H7 (cell line): ENCODE data around the gene BOC. TPM values are rescaled to one million over a fixed set of nuclear protein-coding genes. Genes with fewer than 3 reads are reported as not detected.
A peak's percentile ranks its signal among the peaks of the same experiment; 100 is the strongest.

ENCODE experiments used
- DNase-seq: peaks from one replicate; pipeline ENCODE4 v3.0.0; 2012
- H3K27me3 ChIP-seq: 2 replicates; pipeline ENCODE4 v1.6.0; 2011; ENCODE audit warnings: mild to moderate bottlenecking, low read length; ENCODE audit not compliant: control insufficient read depth, insufficient read depth
- H3K36me3 ChIP-seq: replicated peaks from 2 replicates; pipeline ENCODE4 v1.5.1; 2011; ENCODE audit warnings: low read length; ENCODE audit not compliant: control insufficient read depth, insufficient read depth
- H3K4me3 ChIP-seq: 2 replicates; pipeline ENCODE4 v1.5.1; 2011; ENCODE audit warnings: low read depth, mild to moderate bottlenecking, control low read depth, low read length, moderate library complexity; ENCODE audit not compliant: insufficient read depth
- total RNA-seq: library from RNA; depleted of rRNA; stranded (reverse); fragments of >200 nt; shearing (Covaris generic); gene quantifications from 2 replicates; pipeline ENCODE4 v1.2.3, GENCODE V29; 2014

BOC gene
- total RNA-seq, 1 experiment from 2014 or later, result 3.0 TPM

DNA sequence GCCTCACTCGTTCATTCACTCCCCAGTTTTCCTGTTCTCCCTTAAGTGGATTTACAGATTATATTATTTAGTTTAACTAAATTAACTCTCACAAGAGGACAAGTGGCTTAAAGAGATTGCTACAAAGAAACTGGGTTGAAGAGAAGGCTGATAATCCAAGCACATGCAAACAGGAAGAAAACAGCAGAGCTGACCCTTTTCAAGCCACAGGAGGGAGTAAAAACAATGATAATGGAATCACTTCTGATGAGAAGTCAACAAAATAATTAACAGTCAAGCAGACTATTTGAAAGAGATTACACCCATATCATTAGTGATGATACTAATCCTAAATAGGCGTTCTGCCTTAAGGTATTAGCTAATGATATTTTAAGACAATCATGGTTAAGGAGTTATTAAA, 31.7 kb downstream of the BOC start:
- no peaks in the 10 kb centered on the region for H3K36me3 ChIP-seq
- no peak for DNase-seq
- no peaks in the 10 kb centered on the region for H3K27me3 ChIP-seq
- no peak overlapping the region for H3K4me3 ChIP-seq

DNA sequence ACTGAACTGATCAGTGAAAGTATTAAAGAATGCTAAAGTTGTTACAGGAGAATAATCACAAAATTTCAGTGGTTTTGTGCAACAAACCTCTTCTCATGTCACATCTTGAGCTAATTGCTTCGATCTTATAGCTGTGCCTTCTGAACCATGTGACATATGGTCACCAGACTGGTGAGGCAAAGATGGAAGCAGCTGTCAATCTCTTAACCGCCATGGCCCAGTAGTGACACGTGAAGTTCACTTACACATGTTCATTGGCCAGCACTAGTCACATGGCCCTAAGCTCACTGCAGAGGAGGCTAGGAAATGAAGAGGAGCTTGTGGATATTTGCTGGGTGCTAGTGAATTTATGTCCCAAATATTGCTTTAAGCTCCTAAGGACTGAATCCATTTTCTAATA, 32.5 kb downstream of the BOC start:
- no peak for DNase-seq
- no peak overlapping the region for H3K4me3 ChIP-seq
- H3K36me3 ChIP-seq, result no peaks in the 10 kb centered on the region
- no peaks in the 10 kb centered on the region for H3K27me3 ChIP-seq

DNA sequence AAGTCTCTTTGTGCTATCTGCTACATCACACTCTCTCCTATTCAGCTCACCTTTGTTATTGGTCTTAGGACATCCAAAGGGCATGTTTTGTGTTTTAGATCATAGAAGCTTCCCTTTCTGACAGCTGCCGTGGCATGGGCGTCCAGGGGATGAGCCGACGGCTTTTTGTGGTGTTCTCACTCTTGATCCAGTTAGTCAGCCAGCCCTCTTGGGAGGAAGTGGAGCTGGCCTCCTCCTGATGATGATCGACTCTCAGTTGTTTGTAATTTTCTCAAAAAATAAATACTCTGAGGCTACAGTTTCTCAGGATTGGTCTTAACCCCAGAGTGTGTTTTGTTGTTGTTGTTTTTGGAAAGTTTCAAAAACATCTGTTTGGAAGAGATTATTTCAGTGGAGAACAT, 34.4 kb downstream of the BOC start:
- DNase-seq, result no peak
- H3K27me3 ChIP-seq, result no peaks in the 10 kb centered on the region
- H3K4me3 ChIP-seq, result no peak overlapping the region
- no peaks in the 10 kb centered on the region for H3K36me3 ChIP-seq

- Histone ChIP-seq H3K27me3 (no peaks in the 10 kb centered on the region), H3K36me3 (no peaks in the 10 kb centered on the region), H3K4me3 (no peak overlapping the region)
- no peak for DNase-seq
Observed at GRCh38 chr3:113247068-113247467, 35.7 kb downstream of the BOC start.

DNA sequence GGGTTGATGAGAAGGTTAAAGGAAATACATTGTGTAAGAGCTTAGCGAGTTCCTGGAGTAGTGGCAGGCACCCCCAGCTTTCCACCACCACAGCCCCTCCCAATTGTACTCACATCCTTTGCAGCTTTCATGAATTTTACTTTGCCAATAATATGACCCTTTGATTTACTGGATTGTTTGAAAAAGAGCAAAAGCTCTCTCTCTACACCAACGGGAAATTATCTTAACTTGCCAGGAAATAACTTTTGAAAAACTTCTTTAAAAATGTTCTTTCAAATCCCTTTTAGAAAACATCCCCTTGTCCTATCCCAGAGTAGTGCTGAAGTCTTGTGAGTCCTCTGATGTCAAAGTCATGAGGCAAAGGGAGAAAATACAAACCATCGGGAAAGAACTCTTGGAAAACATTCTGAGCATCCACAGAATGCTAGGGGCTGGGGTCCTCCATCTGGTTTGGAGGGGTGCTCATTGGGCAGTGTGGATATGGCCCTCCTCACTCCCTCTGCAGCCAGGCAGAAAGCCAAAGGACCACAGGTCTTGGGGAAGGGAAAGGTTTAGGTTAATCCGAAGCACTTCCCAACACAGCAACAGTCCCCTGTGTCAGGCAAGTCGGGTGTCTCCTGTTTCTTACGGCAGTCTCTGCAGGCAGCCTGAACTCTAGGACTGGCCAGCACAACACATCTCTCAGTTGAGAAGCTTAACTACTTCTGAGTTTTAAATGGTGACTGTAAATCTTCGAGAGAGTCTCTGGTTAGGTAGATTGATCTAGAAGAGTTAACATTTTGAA, 36.5 kb downstream of the BOC start:
- Histone ChIP-seq H3K4me3 (no peak overlapping the region), H3K36me3 (no peaks in the 10 kb centered on the region), H3K27me3 (no peaks in the 10 kb centered on the region)
- no peak for DNase-seq

- no peaks in the 10 kb centered on the region for H3K27me3 ChIP-seq
- H3K4me3 ChIP-seq, result no peak overlapping the region
- no peaks in the 10 kb centered on the region for H3K36me3 ChIP-seq
- no peak for DNase-seq
Observed at GRCh38 chr3:113249111-113249510, 37.8 kb downstream of the BOC start.

DNA sequence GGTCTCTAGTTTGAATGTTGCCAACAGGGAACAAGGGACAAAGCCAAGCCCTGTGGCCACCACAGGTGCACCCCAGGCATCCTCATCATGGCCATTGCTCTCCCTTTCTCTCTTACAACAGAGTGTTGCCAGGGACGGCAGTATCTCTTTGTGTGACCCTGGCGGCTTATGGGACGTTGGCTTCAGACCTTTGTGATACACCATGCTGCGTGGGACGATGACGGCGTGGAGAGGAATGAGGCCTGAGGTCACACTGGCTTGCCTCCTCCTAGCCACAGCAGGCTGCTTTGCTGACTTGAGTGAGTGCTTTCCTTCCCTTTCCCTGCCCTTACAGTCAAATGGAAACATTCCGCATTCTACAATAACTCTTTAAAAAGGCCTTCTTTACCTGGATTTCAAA, 38.2 kb downstream of the BOC start:
- H3K4me3 ChIP-seq, result no peak overlapping the region
- DNase-seq, result no peak

GRCh38 chr3:113250566-113250965, 39.2 kb downstream of the BOC start:
- DNase-seq, result no peak
- H3K4me3 ChIP-seq, result no peak overlapping the region
- H3K27me3 ChIP-seq, result no peaks in the 10 kb centered on the region
- H3K36me3 ChIP-seq, result no peaks in the 10 kb centered on the region

More for the DNA sequence above, 38.2 kb downstream of the BOC start:
- H3K27me3 ChIP-seq, result no peaks in the 10 kb centered on the region
- H3K36me3 ChIP-seq, result no peaks in the 10 kb centered on the region

DNA sequence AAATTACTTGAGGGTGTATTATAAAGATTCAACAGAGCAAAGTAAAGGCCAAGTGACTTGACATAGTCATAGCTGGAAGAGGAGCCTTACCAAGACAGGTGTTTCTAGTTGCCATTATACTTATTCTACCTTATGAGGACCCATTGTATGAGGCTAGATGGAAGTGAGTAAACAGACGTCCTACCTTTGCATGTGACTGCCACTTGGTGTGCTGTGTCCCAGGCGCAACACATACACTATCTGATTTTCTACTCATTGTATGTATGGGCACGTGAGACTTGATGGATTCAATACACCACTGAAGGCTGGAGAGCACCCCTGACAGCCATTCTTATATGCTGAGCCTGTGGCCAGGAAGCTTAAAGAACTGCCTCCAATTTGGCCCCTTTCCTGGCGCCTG, 40.5 kb downstream of the BOC start:
- H3K4me3 ChIP-seq, result no peak overlapping the region
- H3K27me3 ChIP-seq, result no peaks in the 10 kb centered on the region
- no peak for DNase-seq
- H3K36me3 ChIP-seq, result no peaks in the 10 kb centered on the region

DNA sequence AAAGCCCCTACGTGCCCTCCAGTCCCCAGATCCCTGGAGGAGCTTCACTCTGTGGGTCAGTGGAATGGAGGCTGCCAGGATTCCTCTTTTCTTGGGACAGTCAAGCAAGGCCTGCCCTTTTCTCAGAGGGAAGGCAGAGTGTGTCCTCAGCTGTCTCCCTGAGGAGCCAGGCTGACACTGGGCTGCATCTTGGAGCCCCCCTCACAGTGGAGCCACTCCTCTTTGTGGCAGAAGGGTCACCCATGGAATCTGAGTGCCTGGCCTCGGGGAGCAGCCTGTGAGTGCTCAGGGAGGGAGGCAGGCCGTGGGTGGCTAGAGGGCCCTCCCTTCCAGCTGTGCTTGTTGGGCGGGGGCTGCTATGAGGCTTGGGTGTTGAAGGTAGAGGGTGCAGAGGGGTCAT, 41.2 kb downstream of the BOC start:
- Histone ChIP-seq H3K27me3 (no peaks in the 10 kb centered on the region), H3K4me3 (no peak overlapping the region), H3K36me3 (no peaks in the 10 kb centered on the region)
- DNase-seq, result no peak

DNA sequence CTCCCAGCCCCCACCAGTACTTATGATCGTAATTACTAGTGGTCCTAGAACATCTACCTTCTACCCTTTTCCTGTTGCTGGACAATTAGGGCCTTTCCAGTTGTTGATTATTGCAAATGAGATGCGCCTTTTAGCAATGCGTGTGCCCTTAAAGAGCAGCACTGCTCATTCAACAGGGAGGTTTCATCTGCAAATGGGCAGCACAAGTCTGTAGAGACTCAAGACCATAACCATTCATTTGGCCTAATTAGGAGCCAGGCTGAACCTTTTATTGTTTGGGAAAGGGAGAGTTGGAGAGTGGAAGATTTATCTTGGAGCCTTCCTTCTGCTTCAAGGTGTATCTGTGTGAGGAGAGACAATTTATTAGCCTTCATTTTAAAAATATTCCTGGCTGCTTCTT, 42.3 kb downstream of the BOC start:
- Histone ChIP-seq H3K27me3 (no peaks in the 10 kb centered on the region), H3K36me3 (no peaks in the 10 kb centered on the region), H3K4me3 (no peak overlapping the region)
- DNase-seq, result no peak

DNA sequence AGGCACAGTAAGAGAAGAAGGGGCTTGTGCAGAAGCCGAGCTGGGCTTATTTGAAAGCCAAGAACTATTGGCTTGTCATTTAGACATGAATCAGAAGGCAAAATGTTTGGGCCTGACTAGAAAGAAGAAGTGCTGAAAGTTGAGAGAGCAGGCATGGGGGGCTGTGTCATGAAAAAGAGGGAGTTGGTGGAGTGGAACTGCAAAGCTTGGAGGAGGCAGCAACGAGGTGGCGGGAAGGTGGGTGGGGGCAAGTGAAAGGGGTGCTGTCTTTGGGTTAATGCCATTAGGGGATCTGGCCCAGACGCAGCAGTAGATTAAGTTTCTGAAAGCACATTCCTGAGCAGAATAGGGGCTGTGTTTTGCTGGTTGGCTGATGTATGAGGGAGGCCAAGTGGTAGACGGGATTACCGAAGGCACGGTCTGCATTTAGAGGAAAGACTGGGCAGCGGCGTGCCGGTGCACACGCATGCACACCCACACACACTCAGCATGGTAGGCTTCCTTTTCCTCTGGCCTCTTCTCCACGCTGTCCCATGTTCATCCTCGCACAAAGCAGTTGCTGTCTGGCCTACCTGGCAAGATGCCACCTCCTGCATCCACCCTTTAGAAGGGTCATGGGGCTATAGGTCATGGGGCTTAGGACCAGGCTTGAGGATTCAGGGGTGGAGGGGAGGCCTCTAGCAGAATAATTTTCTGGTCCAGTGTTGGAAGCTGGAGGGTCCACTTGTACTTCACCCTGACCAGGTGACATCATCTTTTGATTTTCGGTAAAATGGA, 43.0 kb downstream of the BOC start:
- Histone ChIP-seq H3K36me3 (no peaks in the 10 kb centered on the region), H3K27me3 (no peaks in the 10 kb centered on the region), H3K4me3 (no peak overlapping the region)
- no peak for DNase-seq

DNA sequence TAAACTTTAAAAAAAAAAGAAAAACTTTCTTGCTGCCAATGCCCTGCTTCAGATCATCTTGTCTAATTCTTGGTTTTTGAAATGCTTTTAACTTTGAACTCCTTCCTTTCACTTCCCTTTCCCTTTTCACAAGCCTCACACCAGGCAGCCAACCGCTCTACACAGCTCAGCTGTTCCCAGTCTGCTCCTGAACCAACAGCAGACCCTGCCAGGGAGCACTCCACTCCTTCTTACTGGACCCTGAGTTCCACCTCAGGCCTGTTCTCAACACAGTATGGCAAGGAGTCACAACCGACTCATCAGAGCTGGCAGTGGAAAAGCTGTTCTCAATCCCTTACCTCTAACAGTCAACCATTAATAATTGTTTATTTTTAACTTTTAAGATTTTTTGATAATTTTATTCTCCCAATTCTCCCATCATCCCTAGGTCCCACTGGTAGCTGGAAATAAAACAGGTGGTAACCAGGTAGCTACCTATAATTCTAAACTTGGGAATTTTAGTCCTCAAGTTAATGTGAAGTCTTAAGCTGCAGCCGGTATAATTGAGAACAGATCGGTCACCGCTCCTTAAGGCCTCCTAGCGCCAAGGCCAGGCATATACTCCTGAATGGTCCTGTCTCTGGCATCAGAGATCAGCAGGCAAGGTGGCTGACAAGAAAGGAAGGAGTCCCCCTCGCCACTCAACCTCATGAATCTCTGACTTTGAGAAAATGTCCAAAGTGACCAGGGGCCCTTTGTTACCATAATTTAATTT, 43.9 kb downstream of the BOC start:
- Histone ChIP-seq H3K27me3 (no peaks in the 10 kb centered on the region), H3K36me3 (no peaks in the 10 kb centered on the region), H3K4me3 (no peak overlapping the region)
- peak; percentile 70 for DNase-seq

- no peak for DNase-seq
- Histone ChIP-seq H3K36me3 (no peaks in the 10 kb centered on the region), H3K4me3 (no peak overlapping the region), H3K27me3 (no peaks in the 10 kb centered on the region)
Observed at GRCh38 chr3:113255854-113256615, 44.7 kb downstream of the BOC start.
